Femur (tissue), 1 donor: Measurements from ENCODE around the gene SH3BP4.

ENCODE experiments used
- DNase-seq: peaks from one replicate; pipeline ENCODE4 v3.0.0-alpha.2; 2017

The SH3BP4 gene

DNA sequence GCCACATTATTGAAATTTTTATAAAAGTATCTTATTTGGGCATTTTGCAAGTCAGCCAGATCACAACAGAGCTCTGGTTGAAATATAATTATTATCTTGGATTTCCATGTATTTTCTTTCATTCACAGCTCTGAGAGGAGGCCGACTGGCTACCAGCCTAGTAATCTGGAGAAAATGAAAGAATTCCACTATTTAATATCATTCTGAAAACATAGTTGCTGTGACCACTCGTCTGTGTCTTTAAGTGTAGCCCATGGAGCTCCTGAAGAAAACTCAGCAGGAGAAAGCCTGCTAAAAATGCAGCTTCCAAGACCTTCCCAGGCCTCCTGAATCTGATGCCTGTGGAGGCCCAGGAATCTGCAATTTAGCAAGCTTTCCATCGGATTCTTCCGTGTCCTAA is 114.7 kb downstream of the SH3BP4 start:
- no peak for DNase-seq

DNA sequence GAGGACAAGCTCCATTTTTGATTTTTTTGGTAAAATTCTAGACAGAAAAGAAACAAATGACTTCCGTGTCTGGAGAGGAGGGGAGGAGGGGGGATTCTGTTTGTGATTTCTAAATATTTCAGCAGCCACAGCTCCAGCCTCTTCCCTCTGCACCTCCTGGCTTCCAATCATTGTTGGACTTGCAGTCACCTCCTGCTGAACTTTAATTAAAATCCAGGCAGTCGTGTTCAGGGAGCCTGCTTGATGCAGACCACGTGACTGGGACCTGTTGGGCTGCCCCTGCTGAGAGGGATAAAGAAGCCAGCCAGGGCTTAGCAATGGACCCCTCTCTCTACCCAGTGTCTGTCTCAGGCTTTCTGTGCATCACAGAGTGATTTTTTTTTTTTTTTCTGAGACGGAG is 115.1 kb downstream of the SH3BP4 start:
- DNase-seq, result no peak

GRCh38 chr2:235068701-235069100 is 116.9 kb downstream of the SH3BP4 start:
- no peak for DNase-seq

DNA sequence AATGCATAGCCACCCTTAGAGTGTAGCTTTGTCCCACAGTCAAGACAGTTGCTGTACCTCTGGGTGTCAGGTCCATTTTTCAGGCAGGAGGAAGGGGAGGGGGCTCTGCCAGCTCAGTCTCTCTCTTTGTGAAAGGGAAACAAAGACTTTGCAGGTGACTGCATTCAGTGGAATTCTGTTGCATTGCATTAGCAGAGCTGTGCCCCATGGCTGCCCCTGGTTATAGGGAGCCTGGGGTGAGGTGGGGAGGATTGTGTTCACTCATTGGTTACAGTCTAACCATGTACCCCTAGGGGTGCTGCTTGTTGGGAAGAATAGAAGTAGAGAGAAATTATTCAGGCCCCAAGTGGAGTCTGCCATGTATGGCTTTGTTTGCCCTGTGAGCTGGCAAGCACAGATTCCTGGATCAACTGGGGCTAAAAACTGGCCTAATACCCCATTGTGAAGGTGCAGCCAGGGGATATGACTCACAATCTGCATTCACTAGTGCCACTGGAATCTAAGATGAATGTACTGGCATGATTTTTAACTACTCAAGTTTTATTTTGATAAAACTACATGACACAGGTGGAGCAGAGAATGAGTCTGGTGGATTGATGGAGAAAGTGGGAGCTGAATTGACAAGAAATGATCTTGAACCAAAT is 118.4 kb downstream of the SH3BP4 start:
- DNase-seq, result no peak

- no peak for DNase-seq
Measured at GRCh38 chr2:235073868-235074413, 122.1 kb downstream of the SH3BP4 start.

DNA sequence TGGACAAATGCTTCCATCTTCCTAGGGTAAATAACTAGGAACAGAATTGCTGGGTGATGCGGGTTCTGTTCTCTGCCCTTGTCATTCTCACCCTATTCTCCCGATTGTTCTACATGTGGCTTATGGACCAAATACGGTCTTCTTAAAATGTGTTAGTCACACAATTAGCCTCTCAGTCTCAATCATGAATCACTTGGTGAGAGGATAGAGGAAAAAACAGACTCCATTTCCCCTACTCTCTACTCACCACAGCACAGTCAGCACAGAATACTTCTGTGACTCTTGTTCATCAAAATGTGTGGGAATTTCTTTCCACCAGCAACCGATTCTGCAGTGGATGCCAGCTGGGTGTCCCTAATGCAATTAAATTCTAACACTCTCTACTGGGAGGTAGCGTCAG is 125.2 kb downstream of the SH3BP4 start:
- DNase-seq, result no peak

GRCh38 chr2:235078182-235078581 is 126.4 kb downstream of the SH3BP4 start:
- no peak for DNase-seq

GRCh38 chr2:235078914-235079472 is 127.2 kb downstream of the SH3BP4 start:
- no peak for DNase-seq

DNA sequence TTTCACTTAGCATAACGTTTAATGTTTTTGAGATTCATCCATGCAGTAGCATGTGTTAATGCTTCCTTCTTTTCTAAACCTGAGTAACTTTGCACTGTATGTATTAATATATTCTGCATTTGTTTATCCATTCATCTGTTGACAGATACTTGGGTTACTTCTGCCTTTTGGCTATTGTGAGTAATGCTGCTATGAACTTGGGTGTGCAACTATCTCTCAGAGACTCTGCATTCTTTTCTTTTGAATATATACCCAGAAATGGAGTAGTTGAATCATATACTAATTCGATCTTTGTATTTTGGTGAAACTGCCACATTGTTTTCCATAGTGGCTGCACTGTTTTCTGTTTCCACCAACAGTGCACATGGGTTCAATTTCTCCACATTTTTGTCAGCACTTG is 128.3 kb downstream of the SH3BP4 start:
- DNase-seq, result no peak

DNA sequence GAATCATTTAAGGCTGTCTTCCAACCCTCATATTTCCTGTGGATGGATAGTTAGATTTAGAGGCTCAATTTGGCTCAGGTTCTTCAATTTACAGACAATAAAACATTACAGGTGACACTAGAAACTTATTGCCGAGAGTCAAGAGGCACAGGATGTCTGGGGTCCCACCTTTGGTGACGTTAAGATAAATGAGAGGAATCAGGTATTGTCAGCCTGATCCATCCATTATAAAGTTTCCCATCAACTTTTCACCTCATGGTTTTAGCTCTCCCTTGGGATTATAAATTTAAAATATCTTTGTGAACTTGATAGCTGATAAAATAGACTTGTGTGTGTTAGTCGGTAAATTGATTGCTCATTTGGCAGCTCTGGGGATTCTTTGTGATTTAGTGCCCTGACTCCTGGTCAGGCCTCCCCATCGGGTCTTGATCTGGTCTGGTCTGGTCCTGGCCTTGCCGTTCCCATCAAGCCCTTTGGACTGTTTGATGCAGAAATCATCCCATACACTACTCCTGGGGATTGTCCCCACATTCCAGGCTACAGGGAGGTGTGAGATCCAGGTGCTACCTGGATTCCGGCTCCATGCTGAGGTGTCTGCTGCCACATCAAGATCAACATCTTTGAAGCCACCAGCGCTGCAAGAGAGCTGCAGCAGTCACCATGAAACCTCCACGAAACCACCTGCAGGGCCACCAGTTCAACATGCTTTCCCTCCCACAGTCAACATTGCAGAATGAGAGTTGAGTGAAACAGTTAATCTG is 130.9 kb downstream of the SH3BP4 start:
- DNase-seq, result no peak

DNA sequence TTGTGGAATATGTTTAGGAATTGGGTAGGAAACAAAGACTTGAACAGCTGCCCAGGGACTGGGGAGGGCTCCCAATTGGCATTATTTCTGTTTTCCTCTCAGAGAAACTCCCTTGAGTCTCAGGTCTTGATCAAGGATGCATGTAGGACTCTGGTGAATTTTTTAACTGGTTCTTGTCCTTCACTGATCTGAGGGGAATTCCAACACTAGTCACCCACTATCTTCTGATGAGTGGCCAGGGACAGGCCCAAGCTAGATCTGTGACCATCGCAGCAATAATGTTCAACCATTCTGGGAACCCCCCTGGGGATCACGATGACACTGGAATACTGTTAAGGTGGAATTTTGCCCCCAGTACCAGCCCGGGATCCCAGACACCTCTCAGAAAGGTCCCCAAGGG is 132.0 kb downstream of the SH3BP4 start:
- DNase-seq, result no peak

DNA sequence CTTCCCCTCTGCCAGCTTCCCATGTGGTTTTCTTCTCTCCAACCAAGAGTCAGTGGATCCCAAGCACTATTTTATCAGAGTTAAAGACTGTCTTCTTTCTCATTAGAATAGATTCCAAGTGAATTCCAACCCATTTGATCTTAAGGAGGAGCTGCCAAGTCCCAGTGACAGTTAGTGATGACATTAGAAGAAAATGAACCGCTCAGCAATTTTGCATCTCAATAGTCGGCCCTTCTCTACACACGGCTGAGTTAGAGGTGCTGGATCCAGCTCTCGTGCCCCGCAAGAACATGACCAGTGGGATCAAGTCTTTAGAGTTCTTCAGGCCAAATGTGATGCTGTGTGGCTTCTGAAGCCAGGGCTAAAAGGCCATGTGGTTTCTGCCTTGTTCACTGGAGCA is 132.6 kb downstream of the SH3BP4 start:
- no peak for DNase-seq

GRCh38 chr2:235085476-235085875 is 133.7 kb downstream of the SH3BP4 start:
- DNase-seq, result no peak

DNA sequence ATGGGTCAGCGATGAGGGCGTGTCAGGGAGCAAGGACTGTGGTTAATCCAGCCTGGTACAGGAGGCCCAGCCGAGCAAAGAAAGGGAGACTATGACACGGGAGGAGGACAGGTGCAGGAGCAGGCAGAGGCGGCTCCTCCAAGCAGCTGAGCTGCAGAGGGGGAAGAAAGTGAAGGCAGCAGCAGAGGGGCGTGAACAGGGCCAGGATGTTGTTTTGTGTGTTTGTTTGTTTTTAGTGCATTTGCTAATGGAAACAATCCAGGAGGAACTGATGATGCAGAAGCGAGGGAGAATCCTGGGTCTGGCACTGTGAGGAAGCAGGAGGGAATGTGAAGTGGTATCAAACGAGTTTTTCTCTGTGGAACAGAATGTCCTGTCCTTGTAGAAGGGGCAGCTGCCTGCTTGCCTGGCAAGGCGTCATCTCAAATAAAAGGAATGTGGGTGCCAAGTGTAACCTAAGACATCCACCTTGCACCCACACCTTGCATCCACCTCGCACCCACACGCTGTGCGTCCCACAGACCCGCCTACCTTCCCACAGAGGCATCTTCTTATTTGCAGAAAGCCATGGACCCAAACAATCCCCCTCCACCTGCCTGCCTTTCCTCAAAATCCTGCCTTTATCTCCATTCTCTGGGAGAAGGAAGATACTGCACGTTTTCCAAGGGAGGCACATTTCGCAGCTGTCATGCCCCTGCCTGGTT is 134.8 kb downstream of the SH3BP4 start:
- DNase-seq, result no peak

DNA sequence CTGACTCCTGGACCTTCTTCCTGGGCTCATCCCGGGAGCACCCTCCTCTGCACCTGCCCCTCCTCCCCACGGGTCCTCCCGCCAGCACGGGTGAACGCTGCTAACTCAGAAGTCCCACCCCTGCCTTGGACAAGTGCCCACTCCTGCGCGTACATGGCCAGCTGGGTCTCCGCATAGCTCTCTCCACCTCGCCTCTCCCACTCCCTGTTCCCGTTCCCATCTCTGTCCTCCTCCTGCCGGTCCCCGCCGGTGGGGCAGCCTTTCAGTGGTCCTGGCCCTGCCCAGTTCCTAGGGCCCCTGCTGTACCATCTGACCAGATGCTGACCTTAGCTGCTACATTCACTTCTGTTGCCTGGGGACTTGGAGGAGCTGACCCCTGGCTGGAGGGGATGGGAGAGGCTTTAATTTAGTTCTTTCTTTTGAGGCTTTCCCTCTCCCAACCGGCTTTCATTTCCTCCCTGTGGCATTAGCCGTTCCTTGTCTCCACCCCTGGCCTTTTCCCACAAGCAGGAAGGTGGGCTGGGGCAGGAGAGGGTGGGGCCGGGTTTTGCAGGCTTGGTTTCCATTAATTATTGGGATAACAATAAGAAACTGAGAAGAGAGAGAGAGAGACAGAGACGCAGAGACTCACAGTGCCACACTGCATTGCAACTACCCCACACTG is 136.1 kb downstream of the SH3BP4 start:
- DNase-seq, result peak; percentile 81

DNA sequence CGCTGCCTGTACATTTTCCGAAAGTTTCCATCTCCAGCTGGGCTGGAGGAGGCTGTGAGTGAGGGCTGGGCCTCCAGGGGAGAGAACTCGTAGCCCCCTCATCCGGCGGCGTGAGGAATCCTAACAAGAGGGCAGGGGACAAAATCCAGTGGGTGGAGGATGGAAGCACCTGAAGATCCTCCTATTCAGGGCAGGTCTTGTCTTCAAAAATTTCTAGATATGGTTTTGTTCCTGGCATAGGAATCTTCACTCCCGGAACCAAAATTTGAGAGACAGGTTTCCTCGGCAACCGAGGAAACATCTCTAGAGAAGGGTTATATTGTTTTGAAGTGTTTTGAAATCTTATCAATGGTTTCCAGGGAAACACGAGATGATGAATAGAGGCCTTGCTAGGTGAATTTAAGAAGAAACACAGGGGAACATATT is 136.7 kb downstream of the SH3BP4 start:
- DNase-seq, result peak; percentile 42

GRCh38 chr2:235091421-235091820 is 139.6 kb downstream of the SH3BP4 start:
- DNase-seq, result no peak

DNA sequence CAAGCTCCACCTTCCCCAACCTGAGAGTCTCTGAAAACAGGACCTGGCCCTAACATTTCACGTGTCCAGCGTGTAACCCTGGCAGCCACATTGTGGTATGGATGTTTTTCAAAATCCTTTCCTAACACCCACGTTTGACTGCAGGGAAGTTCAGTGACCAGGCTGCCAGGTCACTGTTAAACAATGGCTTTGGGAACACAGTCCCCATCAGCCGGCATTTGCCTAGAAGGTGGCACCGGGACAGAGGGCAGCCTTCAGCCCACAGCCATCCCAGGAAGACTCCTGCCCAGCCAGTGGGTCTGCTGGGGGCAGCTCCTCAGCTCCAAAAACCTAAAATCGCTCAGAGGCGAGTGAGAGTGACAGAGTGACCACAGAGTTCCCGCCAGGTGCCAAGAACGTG is 140.2 kb downstream of the SH3BP4 start:
- DNase-seq, result no peak

GRCh38 chr2:235092433-235093223 is 140.8 kb downstream of the SH3BP4 start:
- DNase-seq, result no peak

GRCh38 chr2:235094457-235094856 is 142.6 kb downstream of the SH3BP4 start:
- no peak for DNase-seq

DNA sequence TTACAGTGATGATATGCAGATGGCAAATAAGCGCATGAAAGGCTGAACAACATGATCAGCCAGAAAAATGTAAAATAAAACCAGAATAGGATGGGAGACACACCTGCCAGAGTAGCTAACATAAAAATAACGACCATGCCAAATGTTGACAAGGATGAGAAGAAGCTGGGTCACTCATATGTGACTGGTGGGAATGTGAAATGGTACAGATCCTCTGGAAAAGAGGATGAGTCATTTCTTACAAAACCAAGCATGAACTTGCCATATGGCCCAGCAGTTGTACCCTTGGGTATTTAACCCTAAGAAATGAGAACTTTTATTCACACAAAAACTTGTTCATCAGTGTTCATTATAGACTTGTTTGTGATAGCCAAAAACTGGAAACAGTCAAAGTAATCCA is 143.8 kb downstream of the SH3BP4 start:
- no peak for DNase-seq

DNA sequence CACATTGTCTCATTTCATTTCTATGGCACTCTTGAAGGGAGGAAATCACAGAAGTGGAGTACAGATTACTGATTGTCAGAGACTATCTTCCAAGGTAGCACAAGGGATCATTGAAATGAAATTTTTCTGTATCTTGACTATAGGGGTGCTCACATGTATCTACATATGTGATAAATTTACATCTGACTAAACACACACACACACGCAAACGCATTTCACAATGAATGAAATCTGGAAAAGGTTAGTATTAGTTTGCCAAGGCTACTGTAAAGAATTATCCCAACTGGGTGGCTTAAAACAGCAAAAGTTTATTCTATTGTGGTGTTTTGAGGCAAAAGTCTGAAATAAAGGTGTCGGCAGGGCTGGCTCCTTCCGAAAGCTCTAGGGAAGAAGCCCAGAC is 144.6 kb downstream of the SH3BP4 start:
- DNase-seq, result no peak
